ENCODE results near the gene PRKCZ.
A peak's percentile ranks its signal among the peaks of the same experiment; 100 is the strongest.

The PRKCZ gene

GRCh38 chr1:2204415-2205190 is 154.4 kb downstream of the PRKCZ start:
- Histone ChIP-seq H3K4me1 (ENCODE audit: control insufficient read depth in 2 of 2, insufficient read depth in 2 of 2, low read length in 2 of 2) (peaks cover 35 to 39% of the 10 kb centered on the region in 2 donors), H3K4me3 (ENCODE audit: low read length in 2 of 2) (peak overlapping the region; percentile 62 to 69), H3K9ac (ENCODE audit: low read depth in 1 of 2, low read length in 2 of 2) (peak overlapping the region; percentile 68 to 76), H3K27me3 (ENCODE audit: control insufficient read depth in 2 of 2, insufficient read depth in 2 of 2, low read length in 2 of 2) (no peaks in the 10 kb centered on the region), H3K36me3 (ENCODE audit: control insufficient read depth in 2 of 2, insufficient read depth in 2 of 2, low read length in 2 of 2) (no peaks in the 10 kb centered on the region), H3K9me3 (ENCODE audit: control insufficient read depth in 2 of 2, low read length in 2 of 2) (no peaks in the 10 kb centered on the region), H3K27ac (ENCODE audit: low read depth in 2 of 2, low read length in 2 of 2) (peak overlapping the region; percentile 78 to 83)

GRCh38 chr1:2205191-2205952 is 155.2 kb downstream of the PRKCZ start:
- Histone ChIP-seq H3K27ac (ENCODE audit: low read depth in 2 of 2, low read length in 2 of 2) (peak overlapping the region; percentile 79 to 83), H3K4me1 (ENCODE audit: control insufficient read depth in 2 of 2, insufficient read depth in 2 of 2, low read length in 2 of 2) (peaks cover 35 to 39% of the 10 kb centered on the region in 2 donors), H3K9ac (ENCODE audit: low read depth in 1 of 2, low read length in 2 of 2) (peak overlapping the region; percentile 75 to 77), H3K9me3 (ENCODE audit: control insufficient read depth in 2 of 2, low read length in 2 of 2) (no peaks in the 10 kb centered on the region), H3K27me3 (ENCODE audit: control insufficient read depth in 2 of 2, insufficient read depth in 2 of 2, low read length in 2 of 2) (no peaks in the 10 kb centered on the region), H3K36me3 (ENCODE audit: control insufficient read depth in 2 of 2, insufficient read depth in 2 of 2, low read length in 2 of 2) (no peaks in the 10 kb centered on the region), H3K4me3 (ENCODE audit: low read length in 2 of 2) (peak overlapping the region; percentile 61 to 64)

DNA sequence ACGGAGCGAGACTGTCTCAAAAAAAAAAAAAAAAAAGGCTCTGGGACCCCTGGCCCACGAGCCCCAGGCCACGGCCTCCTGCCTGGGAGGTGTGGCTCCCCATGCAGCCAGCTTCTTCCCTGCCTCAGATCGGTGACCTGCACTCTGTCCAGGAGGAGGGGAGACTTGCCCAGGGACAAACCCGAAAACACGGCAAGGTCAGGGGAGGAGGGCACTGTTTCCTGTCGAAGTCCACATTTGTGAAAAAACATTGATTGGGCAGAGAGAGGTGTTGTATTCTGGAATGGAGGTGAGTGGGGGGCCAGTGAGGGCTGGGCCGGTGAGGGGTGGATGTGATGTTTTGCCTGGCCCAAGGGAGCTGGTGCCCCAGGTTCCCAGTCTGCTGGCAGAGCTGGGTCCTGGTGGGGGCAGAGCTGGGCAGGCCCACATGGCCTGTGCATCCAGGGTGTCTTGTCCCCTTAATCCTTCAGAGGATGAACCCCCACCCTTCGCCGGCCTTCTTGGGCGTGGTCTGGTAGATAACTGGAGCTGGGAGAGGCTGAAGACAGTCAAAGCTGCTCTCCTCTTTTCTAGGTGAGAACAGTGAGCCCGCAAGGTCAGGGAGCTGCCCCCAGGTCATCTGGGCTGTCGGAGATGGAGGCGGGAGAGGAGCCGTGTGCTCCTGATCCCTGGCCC is 156.7 kb downstream of the PRKCZ start:
- Histone ChIP-seq H3K4me3 (ENCODE audit: low read length in 2 of 2) (no peak overlapping the region), H3K27me3 (ENCODE audit: control insufficient read depth in 2 of 2, insufficient read depth in 2 of 2, low read length in 2 of 2) (no peaks in the 10 kb centered on the region), H3K27ac (ENCODE audit: low read depth in 2 of 2, low read length in 2 of 2) (peak overlapping the region; percentile 74 to 75), H3K9me3 (ENCODE audit: control insufficient read depth in 2 of 2, low read length in 2 of 2) (no peaks in the 10 kb centered on the region), H3K9ac (ENCODE audit: low read depth in 1 of 2, low read length in 2 of 2) (peak overlapping the region; percentile 24 to 42), H3K4me1 (ENCODE audit: control insufficient read depth in 2 of 2, insufficient read depth in 2 of 2, low read length in 2 of 2) (peaks cover 35 to 39% of the 10 kb centered on the region in 2 donors), H3K36me3 (ENCODE audit: control insufficient read depth in 2 of 2, insufficient read depth in 2 of 2, low read length in 2 of 2) (no peaks in the 10 kb centered on the region)

- no peak overlapping the region for H3K4me3 ChIP-seq (ENCODE audit: low read length in 2 of 2)
- H3K27me3 ChIP-seq (ENCODE audit: control insufficient read depth in 2 of 2, insufficient read depth in 2 of 2, low read length in 2 of 2) = no peaks in the 10 kb centered on the region
- peak overlapping the region in 1 of 2 donors; percentile 43 for H3K9ac ChIP-seq (ENCODE audit: low read depth in 1 of 2, low read length in 2 of 2)
Observed at GRCh38 chr1:2208309-2209239, 158.4 kb downstream of the PRKCZ start.

GRCh38 chr1:2209400-2210083 is 159.3 kb downstream of the PRKCZ start:
- Histone ChIP-seq H3K27me3 (ENCODE audit: control insufficient read depth in 2 of 2, insufficient read depth in 2 of 2, low read length in 2 of 2) (no peaks in the 10 kb centered on the region), H3K4me1 (ENCODE audit: control insufficient read depth in 2 of 2, insufficient read depth in 2 of 2, low read length in 2 of 2) (peaks cover 48 to 56% of the 10 kb centered on the region in 2 donors), H3K9me3 (ENCODE audit: control insufficient read depth in 2 of 2, low read length in 2 of 2) (no peaks in the 10 kb centered on the region), H3K27ac (ENCODE audit: low read depth in 2 of 2, low read length in 2 of 2) (no peak overlapping the region), H3K9ac (ENCODE audit: low read depth in 1 of 2, low read length in 2 of 2) (no peak overlapping the region), H3K4me3 (ENCODE audit: low read length in 2 of 2) (no peak overlapping the region), H3K36me3 (ENCODE audit: control insufficient read depth in 2 of 2, insufficient read depth in 2 of 2, low read length in 2 of 2) (no peaks in the 10 kb centered on the region)

More at GRCh38 chr1:2208309-2209239, 158.4 kb downstream of the PRKCZ start:
- Histone ChIP-seq H3K4me1 (ENCODE audit: control insufficient read depth in 2 of 2, insufficient read depth in 2 of 2, low read length in 2 of 2) (peaks cover 50 to 54% of the 10 kb centered on the region in 2 donors), H3K36me3 (ENCODE audit: control insufficient read depth in 2 of 2, insufficient read depth in 2 of 2, low read length in 2 of 2) (no peaks in the 10 kb centered on the region), H3K9me3 (ENCODE audit: control insufficient read depth in 2 of 2, low read length in 2 of 2) (no peaks in the 10 kb centered on the region), H3K27ac (ENCODE audit: low read depth in 2 of 2, low read length in 2 of 2) (peak overlapping the region; percentile 74 to 75)

DNA sequence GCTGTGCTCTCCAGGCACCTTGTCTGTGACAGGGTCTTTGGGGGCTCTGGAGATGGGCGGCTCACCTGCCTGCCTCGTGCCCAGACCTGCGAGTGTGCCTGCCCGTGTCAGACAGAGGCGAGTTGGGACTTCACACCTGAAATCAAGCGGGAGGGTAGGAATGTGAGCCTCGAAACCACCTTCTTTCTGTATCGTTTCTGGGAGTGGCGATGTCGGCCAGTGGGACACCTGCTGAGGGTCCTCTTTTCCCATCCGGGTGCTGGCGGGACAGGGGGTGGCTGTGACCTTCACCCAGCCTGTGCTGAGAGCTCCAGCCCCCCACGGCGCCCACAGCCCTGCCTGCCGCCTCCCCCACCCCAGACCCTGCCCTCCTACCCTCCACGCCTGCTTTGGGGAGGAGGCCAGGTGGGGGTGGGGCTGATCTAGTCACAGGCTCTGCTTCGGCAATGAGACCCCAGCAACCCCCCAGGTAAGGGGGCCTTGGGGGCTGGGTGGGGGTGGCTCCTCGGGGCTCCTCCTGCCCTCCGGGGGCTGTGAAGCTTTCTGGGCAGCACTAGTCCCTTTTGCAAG is 160.0 kb downstream of the PRKCZ start:
- no peak overlapping the region for H3K27ac ChIP-seq (ENCODE audit: low read depth in 2 of 2, low read length in 2 of 2)
- peaks cover 52 to 56% of the 10 kb centered on the region in 2 donors for H3K4me1 ChIP-seq (ENCODE audit: control insufficient read depth in 2 of 2, insufficient read depth in 2 of 2, low read length in 2 of 2)

GRCh38 chr1:2210786-2211185 is 160.6 kb downstream of the PRKCZ start:
- Histone ChIP-seq H3K36me3 (ENCODE audit: control insufficient read depth in 2 of 2, insufficient read depth in 2 of 2, low read length in 2 of 2) (no peaks in the 10 kb centered on the region), H3K4me3 (ENCODE audit: low read length in 2 of 2) (no peak overlapping the region), H3K27me3 (ENCODE audit: control insufficient read depth in 2 of 2, insufficient read depth in 2 of 2, low read length in 2 of 2) (no peaks in the 10 kb centered on the region), H3K27ac (ENCODE audit: low read depth in 2 of 2, low read length in 2 of 2) (no peak overlapping the region), H3K9ac (ENCODE audit: low read depth in 1 of 2, low read length in 2 of 2) (no peak overlapping the region), H3K4me1 (ENCODE audit: control insufficient read depth in 2 of 2, insufficient read depth in 2 of 2, low read length in 2 of 2) (peaks cover 47 to 51% of the 10 kb centered on the region in 2 donors), H3K9me3 (ENCODE audit: control insufficient read depth in 2 of 2, low read length in 2 of 2) (no peaks in the 10 kb centered on the region)

More for the DNA sequence above, 160.0 kb downstream of the PRKCZ start:
- no peaks in the 10 kb centered on the region for H3K9me3 ChIP-seq (ENCODE audit: control insufficient read depth in 2 of 2, low read length in 2 of 2)
- no peak overlapping the region for H3K9ac ChIP-seq (ENCODE audit: low read depth in 1 of 2, low read length in 2 of 2)
- no peaks in the 10 kb centered on the region for H3K36me3 ChIP-seq (ENCODE audit: control insufficient read depth in 2 of 2, insufficient read depth in 2 of 2, low read length in 2 of 2)
- H3K27me3 ChIP-seq (ENCODE audit: control insufficient read depth in 2 of 2, insufficient read depth in 2 of 2, low read length in 2 of 2) = no peaks in the 10 kb centered on the region
- H3K4me3 ChIP-seq (ENCODE audit: low read length in 2 of 2) = no peak overlapping the region

DNA sequence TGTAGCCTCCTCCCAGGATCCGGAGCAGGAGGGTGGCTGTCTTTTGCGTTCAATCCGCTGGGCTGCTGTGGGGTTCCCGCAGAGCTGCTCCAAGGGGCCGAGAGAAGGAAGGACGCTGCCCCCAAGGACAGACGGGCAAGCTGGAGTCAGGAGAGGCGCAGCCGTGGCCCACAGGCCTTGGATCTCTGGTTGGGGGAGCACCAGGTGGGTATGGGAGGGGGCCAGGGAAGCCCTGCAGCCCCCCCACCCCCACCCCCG is 162.0 kb downstream of the PRKCZ start:
- no peak overlapping the region for H3K4me3 ChIP-seq (ENCODE audit: low read length in 2 of 2)
- peak overlapping the region; percentile 10 to 63 for H3K9ac ChIP-seq (ENCODE audit: low read depth in 1 of 2, low read length in 2 of 2)
- no peaks in the 10 kb centered on the region for H3K27me3 ChIP-seq (ENCODE audit: control insufficient read depth in 2 of 2, insufficient read depth in 2 of 2, low read length in 2 of 2)
- peak overlapping the region; percentile 88 to 96 for H3K27ac ChIP-seq (ENCODE audit: low read depth in 2 of 2, low read length in 2 of 2)
- peaks cover 40 to 43% of the 10 kb centered on the region in 2 donors for H3K4me1 ChIP-seq (ENCODE audit: control insufficient read depth in 2 of 2, insufficient read depth in 2 of 2, low read length in 2 of 2)
- no peaks in the 10 kb centered on the region for H3K36me3 ChIP-seq (ENCODE audit: control insufficient read depth in 2 of 2, insufficient read depth in 2 of 2, low read length in 2 of 2)
- no peaks in the 10 kb centered on the region for H3K9me3 ChIP-seq (ENCODE audit: control insufficient read depth in 2 of 2, low read length in 2 of 2)

Measured in mucosa of rectum (tissue), 2 donors.